GM18867 (cell line): ENCODE data around the gene NUP62CL.
"Not testable (repeated sequence)": the region's sequence is repeated elsewhere in the genome, so short reads cannot be mapped to it uniquely, and the experiment has no call there.

Source experiments
- ATAC-seq: cut with Tn5 transposase; IDR thresholded peaks from one replicate; pipeline ENCODE4 v1.9.1; 2021; ENCODE audit warnings: mild to moderate bottlenecking, moderate library complexity; ENCODE audit not compliant: unreplicated experiment

The NUP62CL gene

GRCh38 chrX:107205770-107206696, at the start of gene NUP62CL, which contains the start of gene DNAAF6:
NUP62CL (minus strand) TSS chrX:107206433; CDS start chrX:107175146, 31,287 bp downstream.
DNAAF6 (plus strand) TSS chrX:107206611; CDS start chrX:107212876, 6,265 bp downstream.
- peak; percentile 96 for ATAC-seq

DNA sequence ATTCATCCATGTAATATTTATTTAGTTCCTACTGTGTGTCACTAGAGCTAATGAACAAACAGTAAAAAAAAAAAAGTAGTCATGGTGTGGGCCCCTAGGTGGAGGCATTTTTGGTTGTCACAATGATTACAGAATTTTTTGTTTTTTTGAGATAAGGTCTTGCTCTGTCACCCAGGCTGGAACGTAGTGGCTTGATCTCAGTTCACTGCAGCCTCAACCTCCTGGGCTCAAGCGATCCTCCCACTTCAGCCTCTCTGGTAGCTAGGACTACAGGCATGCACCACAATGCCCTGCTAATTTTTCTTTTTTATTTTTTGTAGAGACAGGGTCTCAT, 22.2 kb upstream of the NUP62CL start:
- ATAC-seq = no peak

GRCh38 chrX:107227780-107228485, 21.7 kb upstream of the NUP62CL start:
- ATAC-seq = no peak

DNA sequence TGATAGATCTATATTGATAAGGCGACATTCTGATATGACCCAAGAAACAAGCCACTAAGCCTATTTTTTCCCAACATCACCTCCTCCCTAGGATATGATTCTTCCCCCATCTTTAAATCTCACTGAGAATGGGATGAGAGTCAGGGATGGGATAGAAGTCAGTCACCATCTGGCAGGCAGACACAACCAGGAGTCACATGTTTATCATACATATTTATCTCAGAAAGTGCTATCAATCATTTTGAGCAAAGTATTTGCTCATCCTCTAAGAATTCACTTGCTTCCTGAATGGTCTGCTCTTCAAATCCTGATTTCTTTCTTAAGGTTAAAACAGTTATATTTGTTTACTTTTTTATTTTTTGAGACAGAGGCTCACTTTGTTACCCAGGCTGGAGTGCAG, 20.5 kb upstream of the NUP62CL start:
- ATAC-seq = no peak

DNA sequence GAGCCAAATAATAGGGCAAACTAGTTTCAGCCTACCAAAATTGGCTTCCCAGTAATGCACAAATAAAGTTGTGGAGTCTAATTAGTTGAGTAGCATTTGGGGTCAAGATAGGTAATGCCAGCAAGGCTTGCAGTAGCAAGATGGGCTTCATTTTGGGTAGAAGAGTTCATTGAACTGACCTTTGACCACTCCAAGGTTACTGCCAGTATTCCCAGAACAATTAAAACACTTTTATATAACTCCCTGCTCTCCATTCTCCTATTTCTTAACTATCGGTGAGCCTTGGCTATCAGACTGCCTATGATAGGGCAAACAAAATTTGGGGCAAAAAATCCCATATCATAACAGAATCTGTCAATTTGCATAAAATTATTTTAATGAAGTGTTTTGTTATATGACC, 7.2 kb upstream of the NUP62CL start:
- no peak for ATAC-seq

- ATAC-seq = no peak
These were observed 1.7 kb upstream of the NUP62CL start for GRCh38 chrX:107207943-107208342.

DNA sequence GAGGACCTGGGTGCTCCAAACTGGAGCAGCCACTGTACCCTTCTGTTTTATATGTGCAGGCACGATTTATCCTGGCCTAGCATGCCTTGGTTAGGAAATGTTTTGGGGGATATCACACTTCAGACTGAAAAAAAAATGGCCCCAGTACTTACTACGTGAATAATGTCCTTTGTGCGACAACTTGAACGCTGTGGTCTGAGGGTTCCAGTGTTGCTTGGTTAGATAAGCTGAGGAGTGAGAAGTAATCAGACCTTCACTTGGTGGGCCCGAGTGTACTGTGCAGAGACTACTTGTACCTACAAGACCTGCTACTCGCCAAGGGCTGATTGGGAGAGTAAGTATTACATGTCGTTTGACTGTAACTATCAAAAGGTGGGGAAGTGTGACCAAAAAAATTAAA, 856 bp upstream of the NUP62CL start:
- ATAC-seq = no peak

- ATAC-seq = no peak
These were observed 448 bp upstream of the NUP62CL start for GRCh38 chrX:107206697-107207065.

DNA sequence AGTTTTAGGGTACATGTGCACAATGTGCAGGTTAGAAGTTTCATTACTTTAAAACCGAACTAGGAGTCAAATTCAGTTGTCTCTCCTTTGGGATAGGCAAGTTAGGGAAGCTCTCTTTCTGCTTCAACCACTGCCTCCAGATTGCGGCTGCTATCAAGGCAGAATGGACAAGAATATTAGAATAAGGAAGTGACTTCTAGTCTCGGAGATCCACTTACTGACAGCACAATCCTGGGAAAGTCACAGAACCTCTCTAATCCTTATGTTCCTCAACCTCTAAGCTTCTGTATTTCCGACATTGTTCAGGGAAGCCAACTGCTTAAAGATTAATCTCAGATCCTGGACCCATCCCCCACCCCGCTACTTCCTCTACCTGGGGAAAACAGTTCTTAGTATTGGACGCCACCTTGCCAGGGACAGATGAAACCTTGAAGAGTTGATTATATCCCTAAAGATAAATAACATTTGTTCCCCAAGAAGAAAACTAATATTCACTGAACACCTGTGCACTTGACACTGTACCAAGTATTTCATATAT, 2.1 kb downstream of the NUP62CL start:
- no peak for ATAC-seq

- no peak for ATAC-seq
These were observed 6.7 kb downstream of the NUP62CL start for GRCh38 chrX:107199491-107199890.

- not testable (repeated sequence) for ATAC-seq
These were observed 8.2 kb downstream of the NUP62CL start for GRCh38 chrX:107198074-107198473.

DNA sequence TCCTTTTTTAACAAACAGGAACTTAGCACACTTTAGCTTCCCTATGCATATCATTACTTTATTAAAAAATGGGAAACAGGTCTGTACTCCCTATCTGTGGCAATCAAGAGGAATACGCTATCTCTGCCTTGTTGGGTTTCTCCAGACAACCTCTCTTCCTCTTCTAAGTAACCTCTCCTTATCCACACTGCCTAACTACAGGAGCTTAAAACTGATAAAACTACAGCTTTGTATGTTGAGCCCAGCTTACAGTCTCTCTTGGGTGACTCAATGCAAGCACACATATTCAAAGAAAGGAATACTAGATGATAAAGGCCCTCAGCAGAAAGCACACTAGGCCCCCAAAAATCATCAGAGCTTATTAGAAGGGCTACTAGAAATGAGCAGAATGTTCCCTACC, 8.9 kb downstream of the NUP62CL start:
- ATAC-seq = no peak

- no peak for ATAC-seq
These were observed 34.7 kb downstream of the NUP62CL start for GRCh38 chrX:107171369-107172102.

DNA sequence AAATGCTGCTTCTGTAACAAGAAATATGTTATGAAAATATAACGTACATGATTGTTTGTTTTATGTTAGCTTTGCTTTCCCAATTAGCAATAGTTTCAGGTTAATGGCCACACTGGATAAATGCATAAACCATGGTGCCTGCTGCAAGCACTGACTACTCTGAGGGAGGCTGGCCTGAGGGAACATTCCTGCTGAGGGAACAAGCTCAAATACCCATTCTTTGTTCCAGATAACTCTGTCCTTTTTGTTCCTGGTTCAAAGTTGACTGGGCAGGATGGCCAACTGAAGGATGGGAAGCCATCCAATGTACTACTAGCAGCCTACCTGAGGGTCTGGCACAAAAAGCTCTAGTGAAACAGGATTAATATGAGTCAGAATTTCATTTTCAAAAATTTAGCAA, 37.5 kb downstream of the NUP62CL start:
- no peak for ATAC-seq

- ATAC-seq = no peak
These were observed 38.0 kb downstream of the NUP62CL start for GRCh38 chrX:107168257-107168656.

DNA sequence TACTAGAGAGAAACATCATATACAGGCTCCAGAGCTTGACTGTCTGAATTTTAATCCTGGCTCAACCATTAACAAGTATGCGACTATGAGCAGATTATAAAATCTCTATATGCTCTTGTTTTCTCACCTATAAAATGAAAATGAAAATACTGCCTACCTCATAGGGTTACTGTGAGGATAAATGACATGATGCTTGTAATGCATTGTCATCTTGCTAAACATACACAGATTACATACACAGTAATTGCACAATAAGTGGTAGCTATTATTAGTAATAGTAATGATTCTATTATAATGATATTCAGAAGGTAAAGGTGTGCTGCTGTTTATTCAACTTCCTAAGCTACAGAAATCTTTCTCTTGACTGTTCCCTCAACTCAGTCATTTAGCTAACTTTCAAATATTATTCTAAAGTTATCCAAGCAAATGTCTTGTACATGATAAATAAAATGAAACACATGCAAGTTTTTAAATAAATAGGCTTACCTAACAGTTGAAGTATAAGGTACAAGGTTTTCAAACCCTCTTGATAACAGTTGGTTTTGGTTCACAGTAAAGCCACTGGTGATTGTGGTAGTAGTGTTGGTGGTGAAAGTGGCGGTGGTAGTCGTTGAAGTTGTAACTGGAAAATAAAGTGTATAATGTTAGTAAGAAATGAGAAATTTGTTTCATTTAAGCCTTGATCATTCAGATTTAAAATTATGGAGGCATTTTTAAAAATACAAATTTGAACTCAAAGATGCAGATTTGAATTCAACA, 38.9 kb downstream of the NUP62CL start:
- ATAC-seq = no peak

DNA sequence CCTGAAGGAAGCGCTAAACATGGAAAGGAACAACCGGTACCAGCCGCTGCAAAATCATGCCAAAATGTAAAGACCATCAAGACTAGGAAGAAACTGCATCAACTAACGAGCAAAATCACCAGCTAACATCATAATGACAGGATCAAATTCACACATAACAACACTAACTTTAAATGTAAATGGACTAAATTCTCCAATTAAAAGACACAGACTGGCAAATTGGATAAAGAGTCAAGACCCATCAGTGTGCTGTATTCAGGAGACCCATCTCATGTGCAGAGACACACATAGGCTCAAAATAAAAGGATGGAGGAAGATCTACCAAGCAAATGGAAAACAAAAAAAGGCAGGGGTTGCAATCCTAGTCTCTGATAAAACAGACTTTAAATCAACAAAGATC, 48.6 kb downstream of the NUP62CL start:
- ATAC-seq = not testable (repeated sequence)

DNA sequence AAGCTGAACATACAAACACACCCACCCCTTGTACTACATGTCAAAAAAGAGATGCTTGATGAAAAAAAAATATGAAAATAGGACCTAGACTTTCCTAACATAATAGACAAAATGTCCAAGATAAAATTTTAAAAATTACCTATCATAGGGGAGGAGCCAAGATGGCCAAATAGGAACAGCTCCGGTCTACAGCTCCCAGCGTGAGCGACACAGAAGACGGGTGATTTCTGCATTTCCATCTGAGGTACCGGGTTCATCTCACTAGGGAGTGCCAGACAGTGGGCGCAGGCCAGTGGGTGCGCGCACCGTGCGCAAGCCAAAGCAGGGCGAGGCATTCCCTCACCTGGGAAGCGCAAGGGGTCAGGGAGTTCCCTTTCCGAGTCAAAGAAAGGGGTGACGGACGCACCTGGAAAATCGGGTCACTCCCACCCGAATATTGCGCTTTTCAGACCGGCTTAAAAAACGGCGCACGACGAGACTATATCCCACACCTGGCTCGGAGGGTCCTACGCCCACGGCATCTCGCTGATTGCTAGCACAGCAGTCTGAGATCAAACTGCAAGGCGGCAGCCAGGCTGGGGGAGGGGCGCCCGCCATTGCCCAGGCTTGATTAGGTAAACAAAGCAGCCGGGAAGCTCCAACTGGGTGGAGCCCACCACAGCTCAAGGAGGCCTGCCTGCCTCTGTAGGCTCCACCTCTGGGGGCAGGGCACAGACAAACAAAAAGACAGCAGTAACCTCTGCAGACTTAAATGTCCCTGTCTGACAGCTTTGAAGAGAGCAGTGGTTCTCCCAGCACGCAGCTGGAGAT, 50.4 kb downstream of the NUP62CL start:
- not testable (repeated sequence) for ATAC-seq

GRCh38 chrX:107154787-107155620, 51.2 kb downstream of the NUP62CL start:
- ATAC-seq = no peak
